Thoracic aorta (tissue), 2 donors: Measurements from ENCODE around the gene SLU7. TPM values are rescaled to one million over a fixed set of nuclear protein-coding genes. Genes with fewer than 3 reads are reported as not detected.

Source experiments
- ATAC-seq: fragments of 150-250 bp; one replicate; pipeline ENCODE4 v1.8.0; 2017; ENCODE audit warnings: low read depth; ENCODE audit not compliant: insufficient number of reproducible peaks, low FRiP score
- DNase-seq: peaks from one replicate; pipeline ENCODE4 v3.0.0-alpha.2; 2020; ENCODE audit warnings: low spot score
- H3K27ac ChIP-seq, 2 donors: fragments of 200-600 bp; sonication (generic); 1 replicate in 1 of 2; 2 replicates in 1 of 2; pipeline ENCODE4 v1.5.1; 2016; ENCODE audit warnings: mild to moderate bottlenecking in 2 of 2, moderate library complexity in 2 of 2
- H3K27me3 ChIP-seq: fragments of 200-600 bp; sonication (generic); replicated peaks from 2 replicates; pipeline ENCODE4 v1.6.0; 2016; ENCODE audit warnings: mild to moderate bottlenecking; ENCODE audit not compliant: insufficient read depth
- H3K36me3 ChIP-seq: fragments of 200-600 bp; sonication (generic); one replicate; pipeline ENCODE4 v1.5.1; 2016
- H3K4me1 ChIP-seq, 2 donors: fragments of 200-600 bp; sonication (generic); 1 replicate in 1 of 2; 2 replicates in 1 of 2; pipeline versions ENCODE4 v1.5.1 to v1.6.0; 2016; ENCODE audit warnings: low read depth in 2 of 2, mild to moderate bottlenecking in 1 of 2; ENCODE audit not compliant: control insufficient read depth in 1 of 2
- H3K4me3 ChIP-seq: fragments of 200-600 bp; sonication (generic); 2 replicates; pipeline ENCODE4 v1.5.1; 2016; ENCODE audit warnings: mild to moderate bottlenecking
- H3K9me3 ChIP-seq: fragments of 200-600 bp; sonication (generic); 2 replicates; pipeline ENCODE4 v1.5.1; 2016
- total RNA-seq, 2 donors: library from RNA; depleted of rRNA; stranded (reverse); fragments of >200 nt; gene quantifications; one replicate each; pipeline versions ENCODE4 v1.1.0 to v1.2.3, GENCODE V29; 2016
- TF ChIP-seq, protein P1 (sequence below): fragments of 200-600 bp; sonication (generic); IDR thresholded peaks from one replicate; pipeline ENCODE4 v1.5.1; 2019; ENCODE audit warnings: antibody characterized with exemption

Gene SLU7
- total RNA-seq, 2 donors from 2014 or later: 62.8 to 63.5 TPM

DNA sequence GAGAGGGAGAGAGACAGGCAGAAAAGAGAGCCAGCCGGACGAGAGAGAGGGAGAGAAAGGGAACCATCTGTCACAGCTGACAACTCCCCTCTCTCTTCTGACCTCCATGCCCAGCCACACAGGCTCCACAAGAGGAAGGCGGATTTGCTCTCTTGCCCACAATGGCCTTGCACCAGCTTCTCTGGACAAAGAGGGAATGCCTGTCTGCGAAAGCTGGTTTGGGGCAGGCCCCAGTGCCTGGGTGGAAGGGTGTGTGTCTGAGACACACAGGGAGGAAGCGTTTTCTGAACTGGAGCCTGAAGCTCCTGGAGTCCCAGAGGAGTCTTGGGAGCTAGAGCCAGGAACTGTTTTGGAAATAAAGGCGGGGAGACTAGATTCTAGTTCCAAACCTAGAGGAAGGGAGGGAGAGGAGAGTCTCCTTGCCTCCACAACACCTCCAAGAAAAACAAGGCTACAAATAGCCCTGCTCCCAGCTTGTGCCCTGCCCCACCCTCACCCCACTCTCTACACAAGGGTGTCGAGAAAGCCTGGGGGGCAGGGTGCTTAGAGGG is 60.9 kb downstream of the SLU7 start:
- TF ChIP-seq, protein P1, sequence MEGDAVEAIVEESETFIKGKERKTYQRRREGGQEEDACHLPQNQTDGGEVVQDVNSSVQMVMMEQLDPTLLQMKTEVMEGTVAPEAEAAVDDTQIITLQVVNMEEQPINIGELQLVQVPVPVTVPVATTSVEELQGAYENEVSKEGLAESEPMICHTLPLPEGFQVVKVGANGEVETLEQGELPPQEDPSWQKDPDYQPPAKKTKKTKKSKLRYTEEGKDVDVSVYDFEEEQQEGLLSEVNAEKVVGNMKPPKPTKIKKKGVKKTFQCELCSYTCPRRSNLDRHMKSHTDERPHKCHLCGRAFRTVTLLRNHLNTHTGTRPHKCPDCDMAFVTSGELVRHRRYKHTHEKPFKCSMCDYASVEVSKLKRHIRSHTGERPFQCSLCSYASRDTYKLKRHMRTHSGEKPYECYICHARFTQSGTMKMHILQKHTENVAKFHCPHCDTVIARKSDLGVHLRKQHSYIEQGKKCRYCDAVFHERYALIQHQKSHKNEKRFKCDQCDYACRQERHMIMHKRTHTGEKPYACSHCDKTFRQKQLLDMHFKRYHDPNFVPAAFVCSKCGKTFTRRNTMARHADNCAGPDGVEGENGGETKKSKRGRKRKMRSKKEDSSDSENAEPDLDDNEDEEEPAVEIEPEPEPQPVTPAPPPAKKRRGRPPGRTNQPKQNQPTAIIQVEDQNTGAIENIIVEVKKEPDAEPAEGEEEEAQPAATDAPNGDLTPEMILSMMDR: no peak
- Histone ChIP-seq H3K27ac (peak overlapping the region; percentile 65 to 81), H3K4me1 (peaks cover 31 to 78% of the 10 kb centered on the region in 2 donors), H3K4me3 (peak overlapping the region; percentile 45), H3K9me3 (no peaks in the 10 kb centered on the region), H3K36me3 (no peaks in the 10 kb centered on the region), H3K27me3 (no peaks in the 10 kb centered on the region)
- ATAC-seq: no peak
- DNase-seq: no peak

DNA sequence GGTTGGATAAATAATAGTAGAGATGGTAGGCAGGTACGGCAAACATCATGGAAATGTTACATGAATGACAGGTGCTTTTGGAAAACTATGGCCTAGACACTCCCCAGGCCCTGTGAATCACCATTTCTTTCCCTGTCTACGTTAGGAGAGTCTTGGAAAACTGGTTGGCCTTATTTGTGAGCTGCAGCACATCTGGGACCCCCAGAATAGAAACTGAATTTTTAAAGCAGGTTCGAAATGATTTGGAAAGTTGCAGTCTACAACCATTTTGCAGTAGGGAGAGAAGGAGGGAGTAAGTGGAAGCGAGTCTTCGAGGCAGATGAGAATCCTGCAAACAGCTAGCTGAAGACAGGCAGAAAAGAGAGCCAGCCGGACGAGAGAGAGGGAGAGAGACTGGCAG is 61.5 kb downstream of the SLU7 start:
- no peaks in the 10 kb centered on the region for H3K9me3 ChIP-seq
- no peak for ATAC-seq
- TF ChIP-seq, protein P1: no peak
- no peak for DNase-seq
- no peaks in the 10 kb centered on the region for H3K36me3 ChIP-seq
- peaks cover 28 to 72% of the 10 kb centered on the region in 2 donors for H3K4me1 ChIP-seq
- H3K27me3 ChIP-seq: no peaks in the 10 kb centered on the region
- peak overlapping the region; percentile 65 to 81 for H3K27ac ChIP-seq
- peak overlapping the region; percentile 45 for H3K4me3 ChIP-seq

DNA sequence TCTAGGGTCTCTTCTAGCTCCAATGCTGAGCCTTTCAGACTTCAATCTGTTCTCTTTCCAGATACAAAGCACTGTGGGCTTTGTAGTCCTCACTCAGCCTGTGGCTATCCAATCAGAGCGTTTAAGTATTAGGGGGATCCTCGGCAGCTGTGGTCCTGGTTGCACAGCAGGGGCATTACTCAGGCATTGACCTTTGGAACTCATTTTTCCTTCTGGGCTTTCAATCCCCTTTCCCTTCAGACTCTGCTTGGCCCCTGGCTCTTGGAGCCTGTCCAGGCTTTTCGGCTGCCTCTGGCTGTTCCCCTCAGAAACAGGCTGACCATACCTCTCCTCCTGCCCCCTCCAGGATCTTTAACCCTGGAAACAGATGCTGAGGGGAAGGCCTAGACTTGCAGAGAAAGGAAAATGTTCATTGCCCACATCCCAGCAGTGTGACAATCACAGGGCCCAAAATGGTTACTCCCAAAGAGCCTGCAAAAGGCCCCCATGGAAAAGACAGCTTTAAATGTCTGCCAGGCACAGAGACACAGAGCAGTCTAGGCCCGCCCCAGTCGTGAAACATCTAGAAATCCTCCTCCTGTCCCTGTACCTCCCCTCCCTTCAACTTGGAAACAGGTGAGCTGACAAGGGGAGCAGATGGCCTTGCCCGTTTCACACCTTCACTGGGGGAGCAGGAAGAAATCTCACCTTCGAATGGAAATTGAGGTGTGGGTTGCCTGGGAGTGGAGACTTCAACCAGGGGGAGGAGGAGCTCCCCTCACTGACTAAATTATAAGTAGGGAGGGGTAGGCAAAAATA is 62.1 kb downstream of the SLU7 start:
- TF ChIP-seq, protein P1: no peak
- H3K9me3 ChIP-seq: no peaks in the 10 kb centered on the region
- DNase-seq: no peak
- no peak overlapping the region for H3K4me3 ChIP-seq
- H3K27me3 ChIP-seq: no peaks in the 10 kb centered on the region
- H3K4me1 ChIP-seq: peaks cover 28 to 66% of the 10 kb centered on the region in 2 donors
- no peak for ATAC-seq
- H3K36me3 ChIP-seq: no peaks in the 10 kb centered on the region
- H3K27ac ChIP-seq: peak overlapping the region; percentile 65 to 81

DNA sequence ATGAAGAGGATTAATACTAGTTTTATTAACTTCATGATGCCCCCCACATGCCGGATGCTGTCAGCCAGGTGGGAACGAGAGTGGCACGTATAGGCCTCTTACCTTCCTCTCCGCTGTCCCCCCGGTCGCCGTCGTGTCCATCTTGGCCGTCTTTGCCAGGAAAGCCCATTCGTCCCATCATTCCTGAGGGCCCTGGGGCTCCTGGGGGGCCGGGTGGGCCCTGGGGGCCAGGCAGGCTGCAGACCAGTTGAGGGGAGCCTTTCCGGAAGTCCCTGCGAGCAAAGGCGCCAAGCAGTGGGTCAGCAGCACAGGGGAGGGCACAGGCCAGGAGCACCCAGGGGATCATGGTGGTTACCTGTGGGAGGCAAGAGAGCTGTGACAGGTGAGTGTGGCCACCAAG is 64.2 kb downstream of the SLU7 start:
- no peak for DNase-seq
- Histone ChIP-seq H3K27ac (no peak overlapping the region), H3K36me3 (peaks cover 2% of the 10 kb centered on the region), H3K4me1 (peaks cover 23 to 45% of the 10 kb centered on the region in 2 donors), H3K9me3 (no peaks in the 10 kb centered on the region), H3K27me3 (no peaks in the 10 kb centered on the region), H3K4me3 (no peak overlapping the region)
- no peak for ATAC-seq
- TF ChIP-seq, protein P1: no peak

DNA sequence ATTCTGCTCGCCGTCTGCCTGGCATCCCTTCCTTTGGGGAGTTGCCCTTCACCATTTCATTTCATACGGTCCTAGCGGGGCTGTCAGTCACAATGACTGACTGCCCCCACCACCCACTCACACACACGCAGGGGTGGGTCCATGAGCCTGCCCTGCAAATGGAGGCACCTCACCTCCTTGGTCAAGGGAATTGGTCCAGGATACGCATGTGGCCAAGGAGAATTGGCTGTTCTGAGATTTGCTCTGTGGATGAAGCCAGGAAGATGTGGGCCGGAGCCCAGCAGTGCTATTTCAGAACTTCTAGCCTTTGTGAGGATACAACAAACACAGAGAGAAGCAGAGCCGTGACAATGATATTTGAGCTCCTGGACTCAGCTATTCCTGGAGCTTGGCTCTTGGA is 65.5 kb downstream of the SLU7 start:
- TF ChIP-seq, protein P1: no peak
- H3K4me1 ChIP-seq: peaks cover 19 to 32% of the 10 kb centered on the region in 2 donors
- peak overlapping the region; percentile 37 for H3K4me3 ChIP-seq
- no peaks in the 10 kb centered on the region for H3K27me3 ChIP-seq
- peak overlapping the region; percentile 72 to 85 for H3K27ac ChIP-seq
- H3K36me3 ChIP-seq: peaks cover 9% of the 10 kb centered on the region
- no peaks in the 10 kb centered on the region for H3K9me3 ChIP-seq
- peak; percentile 88 for ATAC-seq
- DNase-seq: peak; percentile 72
